Neural crest cell (in vitro differentiated cells): ENCODE measurements around the gene SLC51A. TPM values are rescaled to one million over a fixed set of nuclear protein-coding genes. Genes with fewer than 3 reads are reported as not detected.
"Not testable (repeated sequence)": the region's sequence is repeated elsewhere in the genome, so short reads cannot be mapped to it uniquely, and the experiment has no call there.

Source experiments
- DNase-seq: peaks from one replicate; pipeline ENCODE4 v3.0.0; 2021; ENCODE audit warnings: low read depth, mixed read lengths, low spot score
- H3K27ac Mint-ChIP-seq: one replicate; pipeline ENCODE4 v1.8.0; 2021; ENCODE audit warnings: mild to moderate bottlenecking, mixed read lengths; ENCODE audit not compliant: unreplicated experiment
- H3K27me3 Mint-ChIP-seq: 2 replicates; pipeline ENCODE4 v1.8.0; 2021; ENCODE audit warnings: low read depth, mild to moderate bottlenecking, mixed read lengths
- H3K36me3 Mint-ChIP-seq: 2 replicates; pipeline ENCODE4 v1.8.0; 2021; ENCODE audit warnings: low read depth, mild to moderate bottlenecking, mixed read lengths
- H3K4me1 Mint-ChIP-seq: 2 replicates; pipeline ENCODE4 v1.8.0; 2021; ENCODE audit warnings: mixed read lengths
- H3K4me3 Mint-ChIP-seq: one replicate; pipeline ENCODE4 v1.8.0; 2021; ENCODE audit warnings: mild to moderate bottlenecking, mixed read lengths
- H3K9me3 Mint-ChIP-seq: 2 replicates; pipeline ENCODE4 v1.8.0; 2021; ENCODE audit warnings: mixed read lengths
- total RNA-seq: library from RNA; stranded (reverse); gene quantifications from 2 replicates; pipeline ENCODE4 v1.2.1, GENCODE V29; 2021
- TF ChIP-seq, protein P1 (sequence below): fragments of 200-600 bp; sonication (generic); conservative IDR thresholded peaks from 2 replicates; pipeline ENCODE4 v1.5.0; 2021; ENCODE audit warnings: antibody characterized with exemption, mild to moderate bottlenecking

SLC51A gene
- total RNA-seq, 1 donor from 2014 or later, result not detected

DNA sequence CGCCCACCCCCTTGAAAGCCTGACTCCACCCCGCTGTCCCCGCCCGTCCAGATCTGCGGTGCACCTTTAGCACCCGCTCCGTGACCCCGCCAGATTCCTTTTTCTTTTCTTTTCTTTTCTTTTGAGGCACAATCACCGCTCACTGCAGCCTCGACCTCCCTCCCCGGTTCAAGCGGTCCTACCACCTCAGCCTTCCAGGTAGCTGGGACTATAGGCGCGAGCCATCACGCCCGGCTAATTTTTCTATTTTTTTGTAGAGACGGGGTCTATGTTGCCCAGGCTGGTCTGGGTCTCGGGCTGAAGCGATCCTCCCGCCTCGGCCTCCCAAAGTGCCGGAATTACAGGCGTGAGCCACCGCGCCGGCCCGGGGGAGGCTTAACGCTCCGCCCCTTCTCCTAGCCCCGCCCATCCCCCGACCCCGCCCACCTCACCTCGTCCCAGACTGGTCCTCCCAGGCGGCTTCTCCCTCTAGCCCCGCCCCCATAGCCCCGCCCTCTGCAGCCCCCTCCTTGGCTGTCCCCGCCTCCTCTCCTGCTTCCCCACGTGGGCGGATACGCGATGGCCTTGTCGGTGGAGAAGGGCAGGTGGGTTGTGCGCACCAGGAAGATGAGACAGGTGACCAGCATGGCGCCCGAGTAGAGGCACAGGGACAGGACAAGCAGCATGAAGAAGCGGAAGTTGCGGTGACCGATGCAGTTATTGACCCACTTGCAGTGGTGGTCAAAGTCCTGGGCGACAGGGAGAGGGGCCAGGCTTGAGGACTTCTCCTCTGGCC is 8.3 kb upstream of the SLC51A start:
- DNase-seq, result no peak
- no peaks in the 10 kb centered on the region for H3K36me3 Mint-ChIP-seq
- peaks cover 9% of the 10 kb centered on the region for H3K4me1 Mint-ChIP-seq
- TF ChIP-seq, protein P1, sequence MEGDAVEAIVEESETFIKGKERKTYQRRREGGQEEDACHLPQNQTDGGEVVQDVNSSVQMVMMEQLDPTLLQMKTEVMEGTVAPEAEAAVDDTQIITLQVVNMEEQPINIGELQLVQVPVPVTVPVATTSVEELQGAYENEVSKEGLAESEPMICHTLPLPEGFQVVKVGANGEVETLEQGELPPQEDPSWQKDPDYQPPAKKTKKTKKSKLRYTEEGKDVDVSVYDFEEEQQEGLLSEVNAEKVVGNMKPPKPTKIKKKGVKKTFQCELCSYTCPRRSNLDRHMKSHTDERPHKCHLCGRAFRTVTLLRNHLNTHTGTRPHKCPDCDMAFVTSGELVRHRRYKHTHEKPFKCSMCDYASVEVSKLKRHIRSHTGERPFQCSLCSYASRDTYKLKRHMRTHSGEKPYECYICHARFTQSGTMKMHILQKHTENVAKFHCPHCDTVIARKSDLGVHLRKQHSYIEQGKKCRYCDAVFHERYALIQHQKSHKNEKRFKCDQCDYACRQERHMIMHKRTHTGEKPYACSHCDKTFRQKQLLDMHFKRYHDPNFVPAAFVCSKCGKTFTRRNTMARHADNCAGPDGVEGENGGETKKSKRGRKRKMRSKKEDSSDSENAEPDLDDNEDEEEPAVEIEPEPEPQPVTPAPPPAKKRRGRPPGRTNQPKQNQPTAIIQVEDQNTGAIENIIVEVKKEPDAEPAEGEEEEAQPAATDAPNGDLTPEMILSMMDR, result no peak
- peaks cover 16% of the 10 kb centered on the region for H3K27me3 Mint-ChIP-seq
- no peaks in the 10 kb centered on the region for H3K9me3 Mint-ChIP-seq
- H3K4me3 Mint-ChIP-seq, result peak overlapping the region; percentile 61
- H3K27ac Mint-ChIP-seq, result no peak overlapping the region

DNA sequence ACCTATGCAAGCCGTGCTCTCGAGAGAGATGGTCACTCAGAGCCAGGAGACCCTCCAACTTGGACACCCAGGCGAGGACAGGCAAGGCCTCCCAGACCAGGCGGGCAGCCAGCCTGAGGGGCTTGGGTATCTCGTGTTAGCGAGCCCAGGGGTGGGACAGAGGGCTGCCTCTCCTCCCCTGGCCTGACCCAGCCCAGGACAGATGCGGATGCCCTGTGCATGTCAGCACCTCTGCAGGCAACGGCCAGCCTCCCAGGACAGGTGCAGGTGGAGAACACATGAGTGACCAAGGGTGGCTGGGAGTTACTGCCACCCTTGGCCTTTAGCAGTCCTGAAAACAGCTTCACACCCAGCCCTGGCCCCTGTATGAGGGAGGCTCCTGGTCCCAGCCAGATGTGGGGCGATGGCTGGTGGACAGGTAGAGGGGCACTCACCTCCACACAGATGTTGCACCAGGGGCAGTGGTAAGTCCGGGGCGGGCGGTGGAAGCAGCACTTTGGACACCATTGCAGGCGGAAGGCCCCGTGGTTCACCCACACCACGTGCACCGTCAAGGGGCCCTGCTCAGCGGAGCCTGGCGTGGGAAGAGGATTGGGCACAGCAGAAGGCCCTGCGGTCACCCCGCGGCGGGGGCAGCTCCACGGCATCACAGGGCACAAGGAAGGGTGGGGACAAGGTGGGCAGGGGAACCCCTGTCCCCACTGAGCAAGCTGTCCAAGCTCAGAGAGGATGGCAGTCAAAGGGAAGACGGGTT is 7.2 kb upstream of the SLC51A start:
- Mint-ChIP-seq H3K4me3 (no peak overlapping the region), H3K27me3 (peaks cover 11% of the 10 kb centered on the region), H3K27ac (no peak overlapping the region), H3K4me1 (peaks cover 10% of the 10 kb centered on the region), H3K36me3 (no peaks in the 10 kb centered on the region), H3K9me3 (no peaks in the 10 kb centered on the region)
- DNase-seq, result no peak
- TF ChIP-seq, protein P1, result no peak

DNA sequence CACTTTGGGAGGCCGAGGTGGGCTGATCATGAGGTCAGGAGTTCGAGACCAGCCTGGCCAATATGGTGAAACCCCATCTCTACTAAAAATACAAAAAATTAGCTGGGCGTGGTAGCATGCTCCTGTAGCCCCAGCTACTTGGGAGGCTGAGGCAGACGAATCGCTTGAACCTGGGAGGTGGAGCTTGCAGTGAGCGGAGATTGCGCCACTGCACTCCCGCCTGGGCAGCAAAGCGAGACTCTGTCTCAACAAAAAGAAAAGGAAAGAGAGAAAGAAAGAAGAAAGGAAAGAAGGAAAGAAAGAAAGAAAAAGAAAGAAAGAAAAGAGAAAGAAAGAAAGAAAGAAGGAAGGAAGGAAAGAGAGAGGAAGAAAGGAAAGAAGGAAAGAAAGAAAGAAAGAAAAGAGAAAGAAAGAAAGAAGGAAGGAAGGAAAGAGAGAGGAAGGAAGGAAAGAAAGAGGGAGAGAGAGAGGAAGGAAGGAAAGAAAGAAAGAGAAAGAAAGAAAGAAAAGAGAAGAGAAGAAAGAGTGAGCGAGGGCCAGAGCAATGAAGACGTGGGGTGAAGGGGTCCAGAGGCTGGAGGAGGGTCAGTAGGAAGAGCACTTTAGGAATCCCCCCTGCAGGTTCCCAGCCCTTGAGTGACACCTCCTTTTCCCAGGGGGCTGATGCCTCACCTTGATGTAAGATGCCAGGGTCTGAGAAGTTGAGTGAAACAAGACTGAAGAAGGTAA is 6.2 kb upstream of the SLC51A start:
- not testable (repeated sequence) for H3K27ac Mint-ChIP-seq, H3K4me3 Mint-ChIP-seq, H3K9me3 Mint-ChIP-seq, H3K36me3 Mint-ChIP-seq, DNase-seq, H3K27me3 Mint-ChIP-seq
- H3K4me1 Mint-ChIP-seq, result peaks cover 20% of the 10 kb centered on the region

DNA sequence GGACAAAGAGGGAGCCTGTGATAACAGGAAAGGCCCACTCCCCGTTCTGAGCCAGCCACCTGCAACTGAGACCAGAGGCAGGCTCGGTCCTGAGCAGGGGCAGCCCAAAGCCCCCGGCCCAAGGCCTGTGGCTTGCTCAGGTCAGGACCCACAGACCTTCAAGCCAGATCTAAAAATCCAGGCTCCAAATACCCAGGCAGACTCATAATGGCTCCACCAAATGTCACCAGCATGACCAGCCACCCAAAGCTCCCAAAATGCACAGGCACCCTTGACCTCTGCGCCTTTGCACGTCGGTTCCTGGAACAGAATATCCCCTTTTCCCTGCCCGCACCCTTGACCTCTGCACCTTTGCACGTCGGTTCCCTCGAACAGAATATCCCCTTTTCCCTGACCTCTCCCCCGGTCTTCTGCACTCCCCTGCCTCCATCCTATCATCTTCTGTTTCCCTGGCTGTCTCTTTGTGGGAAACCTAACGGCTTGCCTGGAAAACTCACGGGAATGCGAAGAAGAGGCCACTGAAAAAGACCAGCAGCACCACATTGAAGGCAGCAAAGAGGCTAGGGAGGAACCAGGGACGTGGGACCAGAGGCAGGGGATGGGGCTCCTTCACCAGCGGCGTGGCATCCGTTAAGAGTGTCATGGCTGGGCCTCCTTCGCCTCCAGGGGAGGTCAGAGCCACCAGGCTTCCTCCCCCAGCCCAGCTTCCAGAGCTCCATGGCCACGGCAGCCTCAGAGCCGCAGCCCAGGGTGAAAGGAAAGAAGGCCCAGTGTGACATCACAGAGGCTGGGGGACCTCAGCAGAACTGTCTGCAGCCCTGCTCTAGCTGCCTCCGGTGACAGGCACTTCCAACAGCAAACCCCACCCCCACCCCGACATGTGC is 5.4 kb upstream of the SLC51A start, which contains the start of gene ZDHHC19:
ZDHHC19 (minus strand) TSS at position 728 of the 884 bp plus-strand sequence; CDS start at position 643, 85 bp downstream.
- Mint-ChIP-seq H3K4me1 (peaks cover 28% of the 10 kb centered on the region), H3K9me3 (no peaks in the 10 kb centered on the region), H3K27ac (no peak within 1 kb of the TSS), H3K4me3 (no peak within 1 kb of the TSS), H3K36me3 (no peaks in the 10 kb centered on the region), H3K27me3 (peaks cover 5% of the 10 kb centered on the region)
- TF ChIP-seq, protein P1, result no peak
- no peak for DNase-seq

DNA sequence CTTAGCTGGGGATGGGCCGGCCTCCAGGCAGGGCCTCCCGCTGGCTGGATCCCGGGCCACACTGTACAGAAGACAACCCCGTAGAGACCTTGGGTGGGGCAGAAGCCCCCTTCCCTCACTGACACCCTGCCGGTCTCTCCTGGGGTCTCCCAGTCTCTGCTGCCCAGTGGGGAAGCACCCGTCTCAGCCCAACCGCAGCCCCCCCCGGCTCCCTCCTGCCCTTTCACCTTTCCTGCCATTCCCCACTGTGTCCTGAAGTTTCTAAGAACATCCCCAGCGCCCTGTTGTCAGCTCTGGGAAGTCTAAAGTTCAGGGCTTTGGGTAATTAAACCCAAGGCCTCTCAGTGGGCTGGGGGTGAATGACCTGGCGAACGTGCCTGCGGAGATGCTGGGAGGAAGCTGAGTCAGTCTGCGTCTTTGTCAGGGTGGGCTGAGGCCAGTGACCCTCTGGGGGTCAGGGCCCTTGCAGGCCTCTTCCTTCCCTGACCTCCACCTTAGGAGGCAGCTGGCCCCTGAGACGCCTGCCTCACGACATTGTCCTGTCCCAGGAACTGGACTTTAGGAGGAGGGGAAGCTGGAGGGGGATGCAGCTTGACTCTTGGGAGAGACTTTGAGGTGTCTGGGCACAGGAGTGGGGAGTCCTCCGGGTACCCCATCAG is 1.4 kb upstream of the SLC51A start:
- Mint-ChIP-seq H3K27ac (no peak overlapping the region), H3K9me3 (no peaks in the 10 kb centered on the region), H3K36me3 (no peaks in the 10 kb centered on the region), H3K27me3 (no peaks in the 10 kb centered on the region), H3K4me1 (peaks cover 39% of the 10 kb centered on the region), H3K4me3 (no peak overlapping the region)
- no peak for DNase-seq
- TF ChIP-seq, protein P1, result no peak
